DND-41 (cell line): ENCODE results near the gene P2RX1.

ENCODE experiments used
- ATAC-seq: fragments of 200-7000 bp; cut with Tn5 transposase; 3 replicates; pipeline ENCODE4 v1.9.1; 2021; ENCODE audit warnings: low read depth; ENCODE audit not compliant: insufficient read depth
- DNase-seq: peaks from one replicate; pipeline ENCODE4 v3.0.0-alpha.2; 2020
- H2AFZ ChIP-seq: 2 replicates; pipeline ENCODE4 v1.6.0; 2012; ENCODE audit warnings: low read depth, low read length
- H3K27ac ChIP-seq: 2 replicates; pipeline ENCODE4 v1.5.1; 2012; ENCODE audit warnings: low read length, inconsistent platforms
- H3K27me3 ChIP-seq: fragments of 200-600 bp; sonication (generic); 2 replicates; pipeline ENCODE4 v1.6.0; 2012; ENCODE audit warnings: low read length, mild to moderate bottlenecking, inconsistent platforms; ENCODE audit not compliant: insufficient read depth, poor library complexity
- H3K36me3 ChIP-seq: 2 replicates; pipeline ENCODE4 v1.5.1; 2012; ENCODE audit warnings: low read length, inconsistent platforms; ENCODE audit not compliant: insufficient read depth
- H3K4me1 ChIP-seq: 2 replicates; pipeline ENCODE4 v1.5.1; 2012; ENCODE audit warnings: mild to moderate bottlenecking, low read length; ENCODE audit not compliant: insufficient read depth
- H3K4me2 ChIP-seq: 2 replicates; pipeline ENCODE4 v1.6.0; 2012; ENCODE audit warnings: mild to moderate bottlenecking, moderate library complexity, low read length, inconsistent platforms; ENCODE audit not compliant: insufficient read depth
- H3K4me3 ChIP-seq, 2 experiments: fragments of 200-600 bp in 1 of 2; shearing (Covaris generic) in 1 of 2; 2 replicates each; pipeline ENCODE4 v1.5.1; 2012 to 2016; ENCODE audit warnings: inconsistent platforms in 2 of 2, low read length in 2 of 2, mild to moderate bottlenecking in 2 of 2, low read depth in 1 of 2, moderate library complexity in 1 of 2
- H3K79me2 ChIP-seq: 2 replicates; pipeline ENCODE4 v1.6.0; 2012; ENCODE audit warnings: low read length, inconsistent platforms; ENCODE audit not compliant: insufficient read depth
- H3K9ac ChIP-seq: 2 replicates; pipeline ENCODE4 v1.6.0; 2012; ENCODE audit warnings: low read depth, mild to moderate bottlenecking, inconsistent platforms, low read length, moderate library complexity
- H3K9me3 ChIP-seq: 2 replicates; pipeline ENCODE4 v1.5.1; 2012; ENCODE audit warnings: low read length, moderate library complexity, mild to moderate bottlenecking, inconsistent platforms; ENCODE audit not compliant: insufficient read depth, severe bottlenecking
- H4K20me1 ChIP-seq: 2 replicates; pipeline ENCODE4 v1.6.0; 2012; ENCODE audit warnings: low read length; ENCODE audit not compliant: insufficient read depth
- CTCF ChIP-seq: IDR thresholded peaks from 2 replicates; pipeline ENCODE4 v1.5.1; 2012; ENCODE audit warnings: borderline replicate concordance, low read length, moderate library complexity, mild to moderate bottlenecking; ENCODE audit not compliant: poor library complexity, severe bottlenecking; ENCODE audit errors: extremely low read depth
- EZH2 ChIP-seq: IDR thresholded peaks from 3 replicates; pipeline ENCODE4 v1.6.1; 2012; ENCODE audit warnings: borderline replicate concordance, low read depth, mild to moderate bottlenecking, moderate library complexity, low read length, inconsistent platforms; ENCODE audit not compliant: severe bottlenecking

Gene P2RX1

GRCh38 chr17:3915995-3916696 lies at the start of gene P2RX1:
TSS of gene P2RX1 (minus strand) at chr17:3916465. CDS start at chr17:3916225, 240 bp downstream.
- Histone ChIP-seq H3K4me3 (no peak within 1 kb of the TSS), H3K9ac (no peak within 1 kb of the TSS), H3K27ac (no peak within 1 kb of the TSS; the same call in 1 of the 2 replicates), H2AFZ (no peak within 1 kb of the TSS), H3K79me2 (no peaks in the 10 kb centered on the region), H3K9me3 (no peaks in the 10 kb centered on the region), H4K20me1 (no peaks in the 10 kb centered on the region), H3K4me1 (peaks cover 34% of the 10 kb centered on the region), H3K27me3 (no peaks in the 10 kb centered on the region), H3K36me3 (no peaks in the 10 kb centered on the region), H3K4me2 (no peak within 1 kb of the TSS)
- ATAC-seq: peak; percentile 63
- DNase-seq: peak; percentile 73
- TF ChIP-seq CTCF (no peak), EZH2 (no peak)

GRCh38 chr17:3965118-3965800 lies 49.0 kb upstream of the P2RX1 start:
- H2AFZ ChIP-seq: peak overlapping the region; percentile 69
- no peaks in the 10 kb centered on the region for H3K9me3 ChIP-seq
- peak overlapping the region; percentile 99 for H3K27ac ChIP-seq
- H4K20me1 ChIP-seq: peaks cover 22% of the 10 kb centered on the region
- H3K9ac ChIP-seq: peak overlapping the region; percentile 83
- H3K79me2 ChIP-seq: peaks cover 38% of the 10 kb centered on the region
- peaks cover 15% of the 10 kb centered on the region for H3K36me3 ChIP-seq
- H3K4me1 ChIP-seq: peaks cover 43% of the 10 kb centered on the region
- no peak for TF ChIP-seq EZH2
- peak; percentile 52 for TF ChIP-seq CTCF
- DNase-seq (peak; percentile 92), ATAC-seq (peak; percentile 55)
- peak overlapping the region; percentile 91 for H3K4me2 ChIP-seq
- H3K4me3 ChIP-seq: peak overlapping the region in 1 of 2 experiments; percentile 90; a peak in 3 of 4 replicates
- H3K27me3 ChIP-seq: no peaks in the 10 kb centered on the region

- H3K4me2 ChIP-seq: peak within 1 kb of the TSS; percentile 91
- peaks cover 46% of the 10 kb centered on the region for H3K79me2 ChIP-seq
- no peaks in the 10 kb centered on the region for H3K27me3 ChIP-seq
- H3K4me3 ChIP-seq: peak within 1 kb of the TSS; percentile 66 to 90
- H4K20me1 ChIP-seq: peaks cover 30% of the 10 kb centered on the region
- H3K4me1 ChIP-seq: peaks cover 51% of the 10 kb centered on the region
- peak within 1 kb of the TSS; percentile 69 for H2AFZ ChIP-seq
- no peak for TF ChIP-seq EZH2
- no peak for TF ChIP-seq CTCF
- H3K36me3 ChIP-seq: peaks cover 23% of the 10 kb centered on the region
- H3K9ac ChIP-seq: peak within 1 kb of the TSS; percentile 83
- ATAC-seq (peak; percentile 34), DNase-seq (peak; percentile 85)
- no peaks in the 10 kb centered on the region for H3K9me3 ChIP-seq
- peak within 1 kb of the TSS; percentile 99 for H3K27ac ChIP-seq
Measured at GRCh38 chr17:3964203-3965117, 48.2 kb upstream of the P2RX1 start, which contains the start of gene ATP2A3. TSS of gene ATP2A3 (minus strand) at chr17:3964437. CDS start at chr17:3964291, 146 bp downstream.
